ENCODE data around the gene ITIH6.

Gene ITIH6

DNA sequence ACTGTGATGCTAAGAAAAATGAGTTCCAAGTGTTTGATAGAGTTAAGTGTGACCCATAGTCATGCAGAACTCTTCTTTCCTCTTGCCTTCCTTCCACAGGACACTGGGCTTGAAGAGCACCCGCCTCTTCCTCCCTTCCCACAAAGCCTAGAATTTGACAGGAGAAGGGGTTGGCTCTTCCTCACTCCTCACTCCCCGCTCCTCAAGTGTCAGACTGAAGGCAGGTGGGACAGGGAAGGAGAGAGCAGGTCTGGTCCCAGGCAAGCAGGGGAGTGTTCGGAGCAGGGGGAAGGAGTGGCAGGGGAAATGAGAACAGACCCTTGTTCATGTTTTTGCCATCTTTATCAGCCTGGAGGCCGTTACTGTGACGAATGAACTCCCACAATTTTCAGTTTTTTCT, 20.2 kb upstream of the ITIH6 start (continued):
- TF ChIP-seq TSHZ1 (tag by site-specific recombination; IDR thresholded peaks at IDR 0.05; ENCODE audit: borderline replicate concordance) (no peak), REPIN1 (tag by site-specific recombination; IDR thresholded peaks at IDR 0.05; ENCODE audit: low read depth) (no peak), BCL11B (tag by site-specific recombination; IDR thresholded peaks at IDR 0.05; ENCODE audit: low read depth) (no peak), ZNF138 (tag by site-specific recombination; IDR thresholded peaks at IDR 0.05; ENCODE audit: borderline replicate concordance) (no peak)
- TF ChIP-seq, protein P1, sequence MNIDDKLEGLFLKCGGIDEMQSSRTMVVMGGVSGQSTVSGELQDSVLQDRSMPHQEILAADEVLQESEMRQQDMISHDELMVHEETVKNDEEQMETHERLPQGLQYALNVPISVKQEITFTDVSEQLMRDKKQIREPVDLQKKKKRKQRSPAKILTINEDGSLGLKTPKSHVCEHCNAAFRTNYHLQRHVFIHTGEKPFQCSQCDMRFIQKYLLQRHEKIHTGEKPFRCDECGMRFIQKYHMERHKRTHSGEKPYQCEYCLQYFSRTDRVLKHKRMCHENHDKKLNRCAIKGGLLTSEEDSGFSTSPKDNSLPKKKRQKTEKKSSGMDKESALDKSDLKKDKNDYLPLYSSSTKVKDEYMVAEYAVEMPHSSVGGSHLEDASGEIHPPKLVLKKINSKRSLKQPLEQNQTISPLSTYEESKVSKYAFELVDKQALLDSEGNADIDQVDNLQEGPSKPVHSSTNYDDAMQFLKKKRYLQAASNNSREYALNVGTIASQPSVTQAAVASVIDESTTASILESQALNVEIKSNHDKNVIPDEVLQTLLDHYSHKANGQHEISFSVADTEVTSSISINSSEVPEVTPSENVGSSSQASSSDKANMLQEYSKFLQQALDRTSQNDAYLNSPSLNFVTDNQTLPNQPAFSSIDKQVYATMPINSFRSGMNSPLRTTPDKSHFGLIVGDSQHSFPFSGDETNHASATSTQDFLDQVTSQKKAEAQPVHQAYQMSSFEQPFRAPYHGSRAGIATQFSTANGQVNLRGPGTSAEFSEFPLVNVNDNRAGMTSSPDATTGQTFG (tag by site-specific recombination; IDR thresholded peaks at IDR 0.05; ENCODE audit: borderline replicate concordance): no peak

DNA sequence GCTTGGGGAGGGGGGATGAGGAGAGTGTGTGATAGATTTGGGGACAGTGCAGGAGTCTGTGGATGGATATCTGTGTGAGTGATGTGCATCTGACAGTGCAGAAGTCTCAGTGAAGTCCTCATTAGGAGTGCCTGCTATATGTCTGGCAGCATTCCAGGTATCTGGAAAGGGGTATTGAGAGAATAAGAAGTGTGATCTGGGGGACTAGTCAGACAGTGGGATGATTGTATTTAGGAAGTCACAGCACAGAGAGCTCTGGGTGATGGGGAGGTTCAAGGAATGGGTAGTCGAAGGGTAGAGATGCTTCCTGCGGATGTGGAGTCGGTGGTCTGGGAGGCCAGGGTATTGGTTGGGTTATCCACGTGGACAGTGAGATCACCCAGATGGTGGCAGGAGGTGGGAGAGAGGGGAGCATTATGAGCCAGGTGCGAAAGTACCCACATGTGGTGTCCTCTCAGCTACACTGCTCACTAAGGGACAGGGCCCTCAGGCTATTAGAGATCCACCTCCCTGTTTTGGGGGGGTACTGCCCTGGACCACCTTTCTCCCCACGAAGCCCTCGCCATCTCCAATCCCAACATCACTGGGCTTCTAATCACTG, 19.3 kb upstream of the ITIH6 start:
- TF ChIP-seq ZNF658 (tag by site-specific recombination; IDR thresholded peaks at IDR 0.05): no peak
- 0 out of 2 replicates have a peak, but pooled peaks have one; percentile 52 for TF ChIP-seq HOXD13 (CRISPR knock-in tag; IDR thresholded peaks at IDR 0.05; ENCODE audit: borderline replicate concordance)
- ChIA-PET CTCF (no interaction called here), POLR2A (interaction anchor here (2.5 kb wide), 1 partner anchor 9 kb away, joined by 7 read pairs; no protein-coding TSS in a partner anchor)
- Histone ChIP-seq H3K4me3 (ENCODE audit: low read depth, low read length) (no peak overlapping the region), H3K27ac (ENCODE audit: extremely low read depth, low read depth, low read length) (no peak overlapping the region), H3K36me3 (ENCODE audit: control insufficient read depth in 2 of 2, insufficient read depth in 1 of 2, low read length in 2 of 2) (peaks cover 7 to 42% of the 10 kb centered on the region in 2 experiments; a peak in 2 of 3 replicates), H3K4me1 (ENCODE audit: control insufficient read depth, insufficient read depth, low read length) (no peaks in the 10 kb centered on the region), H3K9me3 (ENCODE audit: control insufficient read depth, insufficient read depth, low read depth, low read length) (no peaks in the 10 kb centered on the region)

- Histone ChIP-seq H3K27ac (ENCODE audit: extremely low read depth, low read depth, low read length) (no peak overlapping the region), H3K4me1 (ENCODE audit: control insufficient read depth, insufficient read depth, low read length) (no peaks in the 10 kb centered on the region), H3K36me3 (ENCODE audit: control insufficient read depth in 2 of 2, insufficient read depth in 1 of 2, low read length in 2 of 2) (peaks cover 7 to 75% of the 10 kb centered on the region in 2 experiments; a peak in 2 of 3 replicates), H3K4me3 (ENCODE audit: low read depth, low read length) (no peak overlapping the region), H3K9me3 (ENCODE audit: control insufficient read depth, insufficient read depth, low read depth, low read length) (no peaks in the 10 kb centered on the region)
- TF ChIP-seq ZNF112 (tag by site-specific recombination; IDR thresholded peaks at IDR 0.05): no peak
- ChIA-PET CTCF (no interaction called here), POLR2A (no interaction called here)
Observed at GRCh38 chrX:54812306-54812705, 14.3 kb upstream of the ITIH6 start.

GRCh38 chrX:54811301-54811885, 13.3 kb upstream of the ITIH6 start:
- Histone ChIP-seq H3K36me3 (ENCODE audit: control insufficient read depth in 2 of 2, insufficient read depth in 1 of 2, low read length in 2 of 2) (peaks cover 6 to 73% of the 10 kb centered on the region in 2 experiments; a peak in 2 of 3 replicates), H3K4me3 (ENCODE audit: low read depth, low read length) (no peak overlapping the region), H3K4me1 (ENCODE audit: control insufficient read depth, insufficient read depth, low read length) (no peaks in the 10 kb centered on the region), H3K9me3 (ENCODE audit: control insufficient read depth, insufficient read depth, low read depth, low read length) (no peaks in the 10 kb centered on the region), H3K27ac (ENCODE audit: extremely low read depth, low read depth, low read length) (no peak overlapping the region)
- POLR2A ChIA-PET: no interaction called here
- CTCF ChIA-PET: interaction anchor here (0.6 kb wide), 1 partner anchor 732 kb away, joined by 4 read pairs; no protein-coding TSS in a partner anchor
- TF ChIP-seq SCRT1 (tag by site-specific recombination; IDR thresholded peaks at IDR 0.05; ENCODE audit: borderline replicate concordance): no peak
- TF ChIP-seq ZBTB10 (tag by site-specific recombination; IDR thresholded peaks at IDR 0.05): no peak
- no peak for TF ChIP-seq ZNF423 (tag by site-specific recombination; IDR thresholded peaks at IDR 0.05)
- no peak for TF ChIP-seq ZBTB11 (tag by site-specific recombination; conservative IDR thresholded peaks at IDR 0.05; ENCODE audit: low read depth)

Measured in HEK293 (cell line).